Iris pigment epithelial cell (primary cell): ENCODE measurements around the gene KLHL29.

Source experiments
- DNase-seq: peaks from one replicate; pipeline ENCODE4 v3.0.0-alpha.2; 2011; ENCODE audit warnings: low read depth

KLHL29 gene

GRCh38 chr2:23571085-23571484 is 186.1 kb downstream of the KLHL29 start:
- no peak for DNase-seq

- DNase-seq, result no peak
These were observed 186.7 kb downstream of the KLHL29 start for GRCh38 chr2:23571527-23572282.

- no peak for DNase-seq
These were observed 190.1 kb downstream of the KLHL29 start for GRCh38 chr2:23574919-23575654.

- DNase-seq, result no peak
These were observed 194.1 kb downstream of the KLHL29 start for GRCh38 chr2:23578964-23579671.

GRCh38 chr2:23579674-23580073 is 194.7 kb downstream of the KLHL29 start:
- DNase-seq, result no peak

GRCh38 chr2:23583467-23583866 is 198.5 kb downstream of the KLHL29 start:
- no peak for DNase-seq

- no peak for DNase-seq
These were observed 199.2 kb downstream of the KLHL29 start for GRCh38 chr2:23584054-23584745.

- no peak for DNase-seq
These were observed 200.5 kb downstream of the KLHL29 start for GRCh38 chr2:23585273-23586170.

GRCh38 chr2:23586741-23587306 is 201.8 kb downstream of the KLHL29 start:
- DNase-seq, result no peak

- DNase-seq, result no peak
These were observed 202.4 kb downstream of the KLHL29 start for GRCh38 chr2:23587341-23587880.

- no peak for DNase-seq
These were observed 203.1 kb downstream of the KLHL29 start for GRCh38 chr2:23588106-23588505.

- no peak for DNase-seq
These were observed 203.7 kb downstream of the KLHL29 start for GRCh38 chr2:23588508-23589201.

GRCh38 chr2:23589220-23589647 is 204.3 kb downstream of the KLHL29 start:
- no peak for DNase-seq

- no peak for DNase-seq
These were observed 204.8 kb downstream of the KLHL29 start for GRCh38 chr2:23589739-23590138.

GRCh38 chr2:23590241-23590869 is 205.4 kb downstream of the KLHL29 start:
- DNase-seq, result no peak

- no peak for DNase-seq
These were observed 206.1 kb downstream of the KLHL29 start for GRCh38 chr2:23591111-23591510.

GRCh38 chr2:23592061-23592685 is 207.2 kb downstream of the KLHL29 start:
- no peak for DNase-seq

- DNase-seq, result no peak
These were observed 208.1 kb downstream of the KLHL29 start for GRCh38 chr2:23592898-23593751.
